ENCODE measurements around the gene C18orf63. TPM values are rescaled to one million over a fixed set of nuclear protein-coding genes. Genes with fewer than 3 reads are reported as not detected.
"Not testable (repeated sequence)": the region's sequence is repeated elsewhere in the genome, so short reads cannot be mapped to it uniquely, and the experiment has no call there.

The C18orf63 gene
- polyA plus RNA-seq, 5 donors: 0.04 TPM; not detected in 4

- no peak for DNase-seq
Measured at GRCh38 chr18:74286106-74286855, 29.4 kb upstream of the C18orf63 start.

- DNase-seq: no peak
Measured at GRCh38 chr18:74286856-74287255, 28.8 kb upstream of the C18orf63 start.

- DNase-seq: no peak
Measured at GRCh38 chr18:74288041-74288440, 27.6 kb upstream of the C18orf63 start.

- no peak for DNase-seq
Measured at GRCh38 chr18:74288730-74289129, 26.9 kb upstream of the C18orf63 start.

GRCh38 chr18:74289137-74289536 is 26.5 kb upstream of the C18orf63 start:
- no peak for DNase-seq

- DNase-seq: no peak
Measured at GRCh38 chr18:74290021-74290420, 25.6 kb upstream of the C18orf63 start.

- DNase-seq: peak in 1 of 2 donors; percentile 47
Measured at GRCh38 chr18:74290794-74291471, 24.7 kb upstream of the C18orf63 start.

- no peak for DNase-seq
Measured at GRCh38 chr18:74291472-74291770, 24.2 kb upstream of the C18orf63 start.

GRCh38 chr18:74291771-74292540 is 23.7 kb upstream of the C18orf63 start, which contains the start of gene CYB5A:
Gene CYB5A, minus strand, starts transcription at chr18:74291963. Its CDS starts 88 bp downstream, at chr18:74291875.
- peak; percentile 98 for DNase-seq

- no peak for DNase-seq
Measured at GRCh38 chr18:74292541-74292858, 23.1 kb upstream of the C18orf63 start.

- DNase-seq: not testable (repeated sequence)
Measured at GRCh38 chr18:74292982-74293381, 22.7 kb upstream of the C18orf63 start.

GRCh38 chr18:74294526-74294925 is 21.1 kb upstream of the C18orf63 start:
- no peak for DNase-seq

- no peak for DNase-seq
Measured at GRCh38 chr18:74299162-74299561, 16.5 kb upstream of the C18orf63 start.

GRCh38 chr18:74299746-74300145 is 15.9 kb upstream of the C18orf63 start:
- no peak for DNase-seq

- DNase-seq: no peak
Measured at GRCh38 chr18:74303306-74303705, 12.3 kb upstream of the C18orf63 start.

- DNase-seq: no peak
Measured at GRCh38 chr18:74303936-74304335, 11.7 kb upstream of the C18orf63 start.

GRCh38 chr18:74310411-74310810 is 5.2 kb upstream of the C18orf63 start:
- no peak for DNase-seq

GRCh38 chr18:74311000-74311399 is 4.6 kb upstream of the C18orf63 start:
- DNase-seq: no peak

- DNase-seq: no peak
Measured at GRCh38 chr18:74314759-74315463, 728 bp upstream of the C18orf63 start.

- no peak for DNase-seq
Measured at GRCh38 chr18:74316257-74317170, 875 bp downstream of the C18orf63 start.

- DNase-seq: no peak
Measured at GRCh38 chr18:74326231-74326630, 10.6 kb downstream of the C18orf63 start.
